Measurements from ENCODE around the gene RBBP5.

Gene RBBP5

GRCh38 chr1:205128050-205128449, 6.3 kb upstream of the RBBP5 start:
- no peak for DNase-seq

GRCh38 chr1:205127646-205128045, 5.9 kb upstream of the RBBP5 start:
- DNase-seq: no peak

GRCh38 chr1:205124726-205125125, 2.9 kb upstream of the RBBP5 start:
- DNase-seq: no peak

- no peak for DNase-seq
Measured at GRCh38 chr1:205122489-205122882, 708 bp upstream of the RBBP5 start.

- DNase-seq: no peak
Measured at GRCh38 chr1:205118752-205119151, 3.0 kb downstream of the RBBP5 start.

- DNase-seq: no peak
Measured at GRCh38 chr1:205111354-205111753, 10.4 kb downstream of the RBBP5 start.

GRCh38 chr1:205109711-205110110, 12.1 kb downstream of the RBBP5 start:
- no peak for DNase-seq

GRCh38 chr1:205109269-205109668, 12.5 kb downstream of the RBBP5 start:
- no peak for DNase-seq

- no peak for DNase-seq
Measured at GRCh38 chr1:205108464-205108863, 13.3 kb downstream of the RBBP5 start.

GRCh38 chr1:205107327-205107726, 14.5 kb downstream of the RBBP5 start:
- no peak for DNase-seq

- DNase-seq: no peak
Measured at GRCh38 chr1:205102404-205102803, 19.4 kb downstream of the RBBP5 start.

GRCh38 chr1:205098242-205098641, 23.5 kb downstream of the RBBP5 start:
- no peak for DNase-seq

- no peak for DNase-seq
Measured at GRCh38 chr1:205095422-205095821, 26.4 kb downstream of the RBBP5 start.

GRCh38 chr1:205091043-205091740, 30.6 kb downstream of the RBBP5 start:
- no peak for DNase-seq

- no peak for DNase-seq
Measured at GRCh38 chr1:205088341-205088740, 33.4 kb downstream of the RBBP5 start.

- no peak for DNase-seq
Measured at GRCh38 chr1:205084360-205084759, 37.4 kb downstream of the RBBP5 start, which contains the start of gene TMEM81. Gene TMEM81, minus strand, starts transcription at chr1:205084460. Its CDS starts 140 bp downstream, at chr1:205084320.

- DNase-seq: no peak
Measured at GRCh38 chr1:205082431-205082830, 39.3 kb downstream of the RBBP5 start.

GRCh38 chr1:205077934-205078311, 43.9 kb downstream of the RBBP5 start:
- no peak for DNase-seq

- no peak for DNase-seq
Measured at GRCh38 chr1:205077158-205077933, 44.4 kb downstream of the RBBP5 start.

- DNase-seq: no peak
Measured at GRCh38 chr1:205076245-205076761, 45.5 kb downstream of the RBBP5 start.

- no peak for DNase-seq
Measured at GRCh38 chr1:205075642-205076155, 46.1 kb downstream of the RBBP5 start.

- DNase-seq: no peak
Measured at GRCh38 chr1:205074513-205074912, 47.3 kb downstream of the RBBP5 start.

- DNase-seq: no peak
Measured at GRCh38 chr1:205074084-205074483, 47.7 kb downstream of the RBBP5 start.

- DNase-seq: no peak
Measured at GRCh38 chr1:205073511-205073910, 48.3 kb downstream of the RBBP5 start.

All from CD4-positive, alpha-beta T cell treated with Interleukin-21 for 1 hour (primary cell).